GM18861 (cell line): ENCODE measurements around the gene DMBT1.

Experiments used
- ATAC-seq: cut with Tn5 transposase; IDR thresholded peaks from one replicate; pipeline ENCODE4 v1.9.1; 2021; ENCODE audit not compliant: unreplicated experiment

Gene DMBT1

GRCh38 chr10:122560279-122560804 lies at the start of gene DMBT1:
DMBT1 (plus strand) TSS chr10:122560754; CDS start chr10:122560771, 17 bp downstream.
- no peak for ATAC-seq

DNA sequence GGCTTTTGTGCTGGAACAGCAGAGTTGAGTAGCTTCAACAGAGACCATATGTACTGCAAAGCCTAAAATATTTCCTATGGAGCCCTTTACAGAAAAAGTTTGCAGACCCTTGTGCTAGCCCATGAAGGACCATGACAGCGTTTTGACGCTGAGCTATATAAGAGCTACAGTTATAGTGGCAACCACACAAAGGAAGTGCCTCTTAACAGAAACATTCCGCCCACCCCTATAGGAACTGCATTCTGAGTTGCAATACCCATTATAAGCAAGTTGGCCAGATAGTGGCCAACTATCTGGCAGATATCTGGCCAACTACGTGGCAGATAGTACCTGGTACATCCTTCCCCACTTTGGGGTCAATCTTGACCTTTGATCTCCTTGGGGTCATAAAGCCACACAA lies 47.5 kb upstream of the DMBT1 start:
- ATAC-seq: no peak

DNA sequence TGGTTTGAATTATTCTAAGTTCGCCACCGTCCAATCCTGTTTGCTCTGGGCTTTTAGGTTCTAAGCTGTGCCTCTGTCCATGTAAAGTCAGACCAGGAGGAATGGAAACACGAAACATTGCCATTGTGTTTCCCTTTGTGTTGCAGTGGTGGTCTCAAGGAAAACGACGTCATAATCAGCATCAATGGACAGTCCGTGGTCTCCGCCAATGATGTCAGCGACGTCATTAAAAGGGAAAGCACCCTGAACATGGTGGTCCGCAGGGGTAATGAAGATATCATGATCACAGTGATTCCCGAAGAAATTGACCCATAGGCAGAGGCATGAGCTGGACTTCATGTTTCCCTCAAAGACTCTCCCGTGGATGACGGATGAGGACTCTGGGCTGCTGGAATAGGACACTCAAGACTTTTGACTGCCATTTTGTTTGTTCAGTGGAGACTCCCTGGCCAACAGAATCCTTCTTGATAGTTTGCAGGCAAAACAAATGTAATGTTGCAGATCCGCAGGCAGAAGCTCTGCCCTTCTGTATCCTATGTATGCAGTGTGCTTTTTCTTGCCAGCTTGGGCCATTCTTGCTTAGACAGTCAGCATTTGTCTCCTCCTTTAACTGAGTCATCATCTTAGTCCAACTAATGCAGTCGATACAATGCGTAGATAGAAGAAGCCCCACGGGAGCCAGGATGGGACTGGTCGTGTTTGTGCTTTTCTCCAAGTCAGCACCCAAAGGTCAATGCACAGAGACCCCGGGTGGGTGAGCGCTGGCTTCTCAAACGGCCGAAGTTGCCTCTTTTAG lies 46.3 kb upstream of the DMBT1 start:
- no peak for ATAC-seq

GRCh38 chr10:122515022-122515424 lies 45.5 kb upstream of the DMBT1 start:
- no peak for ATAC-seq

DNA sequence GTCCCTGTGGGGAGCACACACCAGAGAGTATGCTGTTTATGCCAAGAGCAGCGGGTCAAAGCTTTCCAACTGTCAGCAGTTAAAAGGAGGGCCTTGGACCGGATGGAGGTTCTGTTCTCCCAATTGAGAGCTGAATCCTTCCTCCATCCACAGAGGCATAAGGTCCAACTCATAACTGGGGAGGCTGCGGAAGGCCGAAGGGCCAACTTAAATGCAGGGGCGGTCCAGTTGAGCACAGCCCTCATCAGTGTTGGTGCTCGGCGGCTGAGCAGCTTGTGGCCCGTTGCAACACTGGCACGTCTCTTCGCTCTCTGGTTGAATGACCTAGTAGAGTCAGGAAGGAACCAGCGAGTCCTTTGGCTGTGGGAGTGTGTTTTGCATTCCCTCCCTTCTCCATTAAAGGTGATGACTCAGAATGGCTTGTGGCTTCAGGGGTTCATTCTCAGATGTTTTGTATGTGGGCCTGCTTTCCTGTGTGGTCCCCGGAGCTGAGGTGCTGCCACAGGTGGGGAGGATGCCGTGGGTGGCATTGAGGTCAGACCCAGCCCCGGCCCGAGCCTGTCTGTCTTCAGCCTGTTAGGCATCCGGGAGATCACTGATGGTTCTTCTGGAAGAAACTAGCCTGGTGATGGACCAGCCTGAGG lies 44.8 kb upstream of the DMBT1 start:
- no peak for ATAC-seq

GRCh38 chr10:122516734-122517133 lies 43.8 kb upstream of the DMBT1 start:
- no peak for ATAC-seq

DNA sequence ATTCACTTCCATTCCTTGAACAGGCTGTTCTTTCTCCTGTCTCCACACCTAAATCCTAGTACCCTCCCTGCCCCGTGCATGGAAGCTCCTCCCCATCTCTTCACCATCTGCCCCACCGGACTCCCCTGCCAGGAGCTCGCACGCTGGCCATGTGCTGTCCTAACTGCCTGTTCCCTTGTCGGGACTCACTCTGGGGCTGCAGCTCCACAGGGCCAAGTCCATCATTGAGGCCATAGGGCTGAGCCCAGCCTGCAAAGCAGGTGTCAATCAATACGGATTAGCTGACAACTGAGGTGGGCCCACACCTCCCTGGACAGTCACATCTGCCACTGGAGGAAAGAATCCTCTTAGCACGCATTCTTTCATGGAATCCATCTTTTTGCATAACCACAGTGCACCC lies 41.4 kb upstream of the DMBT1 start:
- no peak for ATAC-seq

DNA sequence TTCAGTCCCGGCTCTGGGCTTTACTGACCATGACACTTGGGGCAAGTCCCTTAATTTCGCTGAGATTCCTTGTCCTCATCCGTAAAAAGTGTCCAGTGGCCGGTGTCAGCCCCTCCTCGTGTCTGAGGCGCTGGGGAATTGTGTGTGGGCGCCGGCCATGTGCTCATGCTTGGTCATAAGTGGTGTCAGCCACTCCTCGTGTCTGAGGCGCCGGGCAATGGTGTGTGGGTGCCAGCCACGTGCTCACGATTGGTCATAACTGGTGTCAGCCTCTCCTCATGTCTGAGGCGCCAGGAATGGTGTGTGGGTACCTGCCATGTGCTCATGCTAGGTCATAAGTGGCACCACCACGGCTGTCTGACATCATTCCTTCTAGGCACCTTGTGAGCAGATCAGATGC lies 40.7 kb upstream of the DMBT1 start:
- ATAC-seq: no peak

- no peak for ATAC-seq
These were observed 39.5 kb upstream of the DMBT1 start for GRCh38 chr10:122521011-122521410.

GRCh38 chr10:122524811-122525210 lies 35.7 kb upstream of the DMBT1 start:
- ATAC-seq: no peak

DNA sequence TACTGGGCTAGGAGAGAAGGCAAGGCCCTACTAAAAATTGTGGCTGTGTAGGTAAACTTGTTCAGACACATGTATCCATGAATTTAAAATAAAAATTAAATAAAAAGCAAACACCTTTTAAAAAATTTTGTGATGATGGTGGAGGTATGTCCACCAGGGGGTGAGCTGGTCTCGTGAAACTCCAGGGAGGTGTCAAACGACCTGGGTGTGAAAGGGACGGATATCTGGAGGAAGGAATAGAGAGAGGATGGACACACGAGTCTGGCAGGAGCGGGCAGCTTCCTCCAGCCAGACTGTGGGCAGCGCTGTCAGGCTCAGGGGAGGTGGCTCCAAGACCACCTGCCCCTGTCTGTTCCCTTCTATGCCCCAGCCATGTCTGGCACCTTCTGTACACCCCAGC lies 34.8 kb upstream of the DMBT1 start:
- no peak for ATAC-seq

- no peak for ATAC-seq
These were observed 33.7 kb upstream of the DMBT1 start for GRCh38 chr10:122526892-122527291.

DNA sequence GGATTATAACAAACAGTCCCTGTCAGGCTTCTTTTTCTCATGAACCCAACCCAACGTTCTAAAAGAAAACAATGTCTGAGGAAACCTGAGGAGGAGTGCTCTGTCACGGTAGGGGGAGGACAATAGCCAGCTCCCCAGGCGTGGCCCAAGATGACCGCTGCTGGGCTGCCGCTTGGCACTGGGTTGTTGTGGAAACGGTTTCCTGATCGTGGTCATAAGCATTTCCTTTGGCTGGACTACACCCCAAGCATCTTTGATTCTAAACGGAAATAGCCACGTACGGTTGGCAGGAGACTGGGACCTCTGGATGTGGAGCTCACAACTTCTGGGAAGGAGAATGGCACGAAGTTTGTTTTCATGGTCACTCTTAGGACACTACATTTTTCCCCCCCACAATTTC lies 30.4 kb upstream of the DMBT1 start:
- ATAC-seq: no peak

GRCh38 chr10:122531261-122531660 lies 29.3 kb upstream of the DMBT1 start:
- ATAC-seq: no peak

DNA sequence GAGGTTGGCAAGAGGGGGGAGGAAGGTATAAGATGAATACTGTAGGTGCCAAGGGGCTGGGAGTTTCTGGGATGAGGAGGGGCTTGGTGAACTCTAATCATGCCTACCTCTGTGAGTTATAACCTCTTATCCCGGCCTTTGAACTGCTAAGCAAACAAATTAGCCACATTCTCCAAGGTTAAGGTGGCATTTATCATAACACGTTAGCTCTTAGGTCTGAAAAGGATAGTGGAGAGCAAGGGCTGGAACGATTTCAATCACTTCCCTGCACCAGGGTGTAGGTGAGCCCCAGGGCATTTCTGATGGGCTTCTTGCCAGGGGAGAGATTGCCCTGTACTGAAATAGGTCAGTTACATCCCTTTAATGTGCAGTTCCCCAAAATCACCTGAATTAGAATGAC lies 28.6 kb upstream of the DMBT1 start:
- ATAC-seq: no peak

DNA sequence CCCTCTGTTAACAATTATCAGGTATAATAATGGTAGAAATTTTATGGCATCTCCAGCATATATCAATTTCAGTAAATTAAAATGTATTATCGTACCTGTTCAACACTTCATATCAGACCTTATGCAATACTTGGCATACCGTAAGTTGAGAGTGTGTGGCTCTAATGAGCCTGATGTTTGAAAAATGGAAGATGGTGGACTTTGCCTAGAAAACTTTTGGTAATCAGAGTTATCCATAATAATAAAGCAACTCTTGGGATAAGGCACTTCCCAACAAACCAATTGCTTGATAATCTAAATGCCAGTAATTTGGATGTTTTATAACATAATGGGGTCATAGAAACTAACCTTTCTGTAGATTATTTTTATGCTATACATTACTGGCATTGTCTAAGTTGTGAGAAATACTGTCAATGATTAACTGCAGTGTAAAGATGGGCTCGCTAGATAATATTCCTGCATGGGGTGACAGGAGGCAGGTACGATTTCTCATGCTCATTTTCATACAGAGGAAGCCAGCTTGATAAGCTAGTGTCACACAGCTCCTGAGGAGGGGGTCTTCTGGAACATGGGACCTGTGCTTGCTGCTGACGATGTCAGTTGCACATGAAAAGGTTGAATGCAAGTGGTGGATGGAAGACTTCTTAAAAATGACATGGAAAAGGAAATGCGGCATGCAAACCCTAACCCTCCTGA lies 27.8 kb upstream of the DMBT1 start:
- ATAC-seq: no peak

- ATAC-seq: no peak
These were observed 23.0 kb upstream of the DMBT1 start for GRCh38 chr10:122537545-122537944.

- no peak for ATAC-seq
These were observed 19.0 kb upstream of the DMBT1 start for GRCh38 chr10:122541541-122542002.

DNA sequence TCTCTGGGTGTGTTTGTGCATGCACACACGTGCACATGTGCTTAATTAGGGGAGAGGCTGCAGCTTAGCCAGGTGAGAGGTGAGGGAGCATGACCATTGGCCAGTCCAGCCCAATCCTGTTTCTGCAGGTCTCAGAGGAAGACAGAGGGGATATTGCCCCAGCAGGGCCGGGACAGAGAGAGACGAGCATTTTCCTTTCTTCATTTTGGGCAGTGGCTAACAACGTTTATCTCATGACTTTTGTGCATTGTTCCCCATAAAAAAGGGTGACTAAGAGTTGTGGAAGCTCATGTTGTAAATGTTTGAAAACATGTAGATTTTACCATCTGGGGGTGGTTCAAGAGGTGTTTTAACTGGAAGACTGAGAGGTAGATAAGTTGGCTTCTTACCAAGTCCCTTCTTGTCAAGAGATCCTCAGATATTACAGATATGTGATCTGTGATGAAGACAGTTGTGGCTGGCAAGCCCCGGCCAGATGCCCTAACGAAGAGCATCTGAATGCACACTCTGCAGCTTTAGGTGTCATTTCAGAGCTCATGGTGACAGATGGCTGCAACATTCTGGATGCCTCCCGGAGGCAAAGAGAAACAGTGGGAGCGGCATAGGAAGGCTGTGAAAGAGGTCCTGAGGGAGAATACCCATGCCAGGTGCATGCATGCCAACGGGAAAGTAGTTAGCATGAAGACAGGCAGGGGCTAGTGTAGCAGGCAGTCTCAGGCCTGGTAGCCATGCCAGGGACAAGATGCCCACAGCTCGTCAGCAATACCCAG lies 16.7 kb upstream of the DMBT1 start:
- no peak for ATAC-seq

GRCh38 chr10:122544493-122544892 lies 16.1 kb upstream of the DMBT1 start:
- no peak for ATAC-seq

DNA sequence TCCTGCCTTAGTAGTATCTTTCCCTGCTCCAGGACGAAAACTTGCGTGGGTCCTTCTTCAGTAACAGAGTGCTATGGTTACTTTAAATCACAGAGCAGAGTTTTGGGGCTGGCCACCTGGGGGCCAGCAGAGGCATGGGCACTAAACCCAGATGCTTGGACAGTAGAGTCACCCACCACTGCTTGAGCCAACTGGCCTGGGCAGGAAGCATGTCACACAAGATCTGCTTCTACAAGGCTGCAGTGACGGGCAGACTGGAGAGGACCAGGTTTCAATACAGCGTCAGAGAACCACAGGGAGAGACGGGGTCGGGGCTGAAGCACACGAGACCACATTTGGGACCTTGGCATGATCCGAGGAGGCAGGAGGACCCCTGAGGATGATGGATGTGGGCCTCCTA lies 14.3 kb upstream of the DMBT1 start:
- no peak for ATAC-seq
